Epithelial cell of proximal tubule (primary cell): Measurements from ENCODE around the gene PKD1L1. TPM values are rescaled to one million over a fixed set of nuclear protein-coding genes. Genes with fewer than 3 reads are reported as not detected.

Experiments
- DNase-seq: peaks from one replicate; pipeline ENCODE4 v3.0.0-alpha.2; 2011; ENCODE audit warnings: low read depth
- H3K4me3 ChIP-seq: 2 replicates; pipeline ENCODE4 v1.5.1; 2011; ENCODE audit warnings: low read depth, mild to moderate bottlenecking, low read length
- total RNA-seq: library from RNA; depleted of rRNA; stranded (reverse); fragments of >200 nt; gene quantifications from 2 replicates; pipeline ENCODE4 v1.2.3, GENCODE V29; 2015
- TF ChIP-seq, protein P1 (sequence below): conservative IDR thresholded peaks from 2 replicates; pipeline ENCODE4 v1.5.1; 2012; ENCODE audit warnings: low read depth, mild to moderate bottlenecking, low read length

PKD1L1 gene
- total RNA-seq, 1 donor from 2014 or later: not detected

DNA sequence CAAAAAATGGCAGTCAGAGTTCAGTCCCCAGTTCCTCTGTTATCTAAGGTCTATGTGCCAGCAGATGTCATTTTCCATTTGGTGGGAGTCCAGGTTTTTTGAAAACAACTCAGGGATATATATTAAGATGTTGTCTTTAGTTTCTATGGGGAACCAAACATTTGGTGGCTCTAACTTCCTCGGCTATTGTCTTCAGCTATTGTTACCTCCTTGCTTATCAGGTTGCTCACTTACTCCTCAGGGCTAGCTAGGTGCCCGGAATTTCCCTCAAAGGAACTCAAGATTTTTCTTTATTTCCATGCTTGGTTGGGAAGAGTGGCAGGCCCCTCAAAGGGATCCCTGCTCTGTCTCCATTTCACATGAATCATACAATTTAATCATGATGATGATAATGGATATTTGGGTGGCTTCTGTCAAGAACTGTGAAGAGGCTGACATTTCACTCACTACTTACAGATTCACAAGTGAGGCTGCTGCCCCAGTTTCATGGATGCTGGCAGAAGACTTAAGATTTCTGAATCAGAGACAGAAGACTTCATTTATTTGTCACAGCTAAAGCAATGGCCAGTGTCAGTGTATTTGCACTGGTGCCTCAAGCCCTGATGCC lies 182.8 kb downstream of the PKD1L1 start:
- TF ChIP-seq, protein P1, sequence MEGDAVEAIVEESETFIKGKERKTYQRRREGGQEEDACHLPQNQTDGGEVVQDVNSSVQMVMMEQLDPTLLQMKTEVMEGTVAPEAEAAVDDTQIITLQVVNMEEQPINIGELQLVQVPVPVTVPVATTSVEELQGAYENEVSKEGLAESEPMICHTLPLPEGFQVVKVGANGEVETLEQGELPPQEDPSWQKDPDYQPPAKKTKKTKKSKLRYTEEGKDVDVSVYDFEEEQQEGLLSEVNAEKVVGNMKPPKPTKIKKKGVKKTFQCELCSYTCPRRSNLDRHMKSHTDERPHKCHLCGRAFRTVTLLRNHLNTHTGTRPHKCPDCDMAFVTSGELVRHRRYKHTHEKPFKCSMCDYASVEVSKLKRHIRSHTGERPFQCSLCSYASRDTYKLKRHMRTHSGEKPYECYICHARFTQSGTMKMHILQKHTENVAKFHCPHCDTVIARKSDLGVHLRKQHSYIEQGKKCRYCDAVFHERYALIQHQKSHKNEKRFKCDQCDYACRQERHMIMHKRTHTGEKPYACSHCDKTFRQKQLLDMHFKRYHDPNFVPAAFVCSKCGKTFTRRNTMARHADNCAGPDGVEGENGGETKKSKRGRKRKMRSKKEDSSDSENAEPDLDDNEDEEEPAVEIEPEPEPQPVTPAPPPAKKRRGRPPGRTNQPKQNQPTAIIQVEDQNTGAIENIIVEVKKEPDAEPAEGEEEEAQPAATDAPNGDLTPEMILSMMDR: no peak
- DNase-seq: no peak
- H3K4me3 ChIP-seq: no peak overlapping the region

GRCh38 chr7:47764746-47765145 lies 183.5 kb downstream of the PKD1L1 start:
- DNase-seq: no peak
- TF ChIP-seq, protein P1: no peak
- H3K4me3 ChIP-seq: no peak overlapping the region

DNA sequence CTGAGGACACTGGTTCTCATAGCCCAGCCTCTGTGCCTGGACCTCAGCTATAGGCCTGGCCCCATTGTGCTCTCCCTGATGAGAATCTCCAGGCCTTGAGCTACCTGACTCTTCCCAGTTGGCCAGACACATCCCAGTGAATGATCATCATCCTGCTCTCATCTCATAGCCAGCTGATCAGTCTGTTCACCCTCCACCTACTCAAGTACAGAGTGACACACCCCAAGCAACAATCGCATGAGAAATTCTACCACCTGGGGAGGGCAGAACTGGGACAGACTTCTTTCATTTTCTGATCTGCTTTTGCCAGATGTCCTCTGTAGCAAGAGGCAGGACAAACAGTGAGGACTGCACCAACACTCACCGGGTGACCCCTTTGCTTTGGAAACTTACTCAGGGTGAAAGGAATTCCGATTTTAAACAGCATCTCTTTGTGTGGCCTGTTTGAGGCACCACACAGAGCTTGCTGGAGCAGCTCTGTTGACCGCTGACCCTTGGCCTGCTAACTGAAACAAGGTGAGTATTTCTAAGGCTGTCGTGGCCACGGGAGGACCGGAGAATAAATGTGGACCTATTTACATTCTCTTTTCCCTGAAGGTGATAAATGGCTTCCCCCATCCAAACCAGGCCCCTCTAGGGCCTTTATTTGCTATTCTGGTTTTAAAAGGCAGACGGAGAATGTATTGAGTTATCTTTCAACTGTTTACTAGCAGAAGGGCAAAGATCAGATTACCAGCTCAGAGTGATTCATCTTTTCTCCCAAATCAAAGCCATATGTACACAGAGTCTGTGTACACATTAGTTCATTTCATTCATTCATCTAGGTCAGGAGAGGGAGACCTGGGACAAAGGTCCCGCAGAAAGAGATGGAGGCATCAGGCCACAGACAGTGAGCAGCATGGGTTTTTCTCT lies 184.9 kb downstream of the PKD1L1 start:
- DNase-seq: no peak
- TF ChIP-seq, protein P1: no peak
- no peak overlapping the region for H3K4me3 ChIP-seq

- TF ChIP-seq, protein P1: no peak
- DNase-seq: no peak
- H3K4me3 ChIP-seq: no peak overlapping the region
Measured at GRCh38 chr7:47762746-47763062, 185.6 kb downstream of the PKD1L1 start.

- H3K4me3 ChIP-seq: no peak overlapping the region
- TF ChIP-seq, protein P1: no peak
- no peak for DNase-seq
Measured at GRCh38 chr7:47762207-47762606, 186.1 kb downstream of the PKD1L1 start.

DNA sequence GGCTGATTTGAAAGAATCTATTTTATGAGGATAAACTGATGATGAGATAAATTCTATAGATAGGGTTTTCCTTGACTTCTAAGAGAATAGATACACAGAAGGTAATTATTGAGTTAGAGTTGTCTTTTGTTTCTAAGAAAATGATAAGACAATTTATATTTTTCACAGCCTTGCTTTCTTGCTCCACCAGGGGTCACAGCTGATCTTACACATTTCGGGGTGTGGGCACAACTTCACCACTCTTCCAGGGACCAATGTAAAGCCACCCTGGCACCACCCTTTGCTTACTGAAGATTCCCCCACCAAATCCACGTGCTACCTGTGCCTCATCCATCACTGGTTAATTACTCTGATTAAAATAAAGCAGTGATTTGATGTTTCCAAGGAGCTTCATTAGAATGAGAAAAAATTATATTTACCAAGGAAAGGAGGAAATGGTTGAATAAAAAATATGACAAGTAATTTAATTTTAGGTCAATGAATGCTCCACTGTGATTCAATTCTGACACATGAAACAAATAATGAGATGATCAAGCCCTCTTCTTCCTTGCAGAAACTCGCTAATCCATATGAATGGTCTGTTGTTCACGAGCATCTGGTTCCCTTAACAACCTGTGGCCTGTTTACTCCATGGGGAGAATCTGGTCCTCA lies 189.1 kb downstream of the PKD1L1 start:
- DNase-seq: no peak

More for the DNA sequence above, 189.1 kb downstream of the PKD1L1 start:
- TF ChIP-seq, protein P1: peak; percentile 34
- H3K4me3 ChIP-seq: no peak overlapping the region
